Thoracic aorta (tissue), 2 donors: ENCODE measurements around the gene SERTM1. TPM values are rescaled to one million over a fixed set of nuclear protein-coding genes. Genes with fewer than 3 reads are reported as not detected.

Source experiments
- ATAC-seq: fragments of 150-250 bp; one replicate; pipeline ENCODE4 v1.8.0; 2017; ENCODE audit warnings: low read depth; ENCODE audit not compliant: insufficient number of reproducible peaks, low FRiP score
- DNase-seq: peaks from one replicate; pipeline ENCODE4 v3.0.0-alpha.2; 2020; ENCODE audit warnings: low spot score
- H3K27ac ChIP-seq, 2 donors: fragments of 200-600 bp; sonication (generic); 1 replicate in 1 of 2; 2 replicates in 1 of 2; pipeline ENCODE4 v1.5.1; 2016; ENCODE audit warnings: mild to moderate bottlenecking in 2 of 2, moderate library complexity in 2 of 2
- H3K27me3 ChIP-seq: fragments of 200-600 bp; sonication (generic); replicated peaks from 2 replicates; pipeline ENCODE4 v1.6.0; 2016; ENCODE audit warnings: mild to moderate bottlenecking; ENCODE audit not compliant: insufficient read depth
- H3K36me3 ChIP-seq: fragments of 200-600 bp; sonication (generic); one replicate; pipeline ENCODE4 v1.5.1; 2016
- H3K4me1 ChIP-seq, 2 donors: fragments of 200-600 bp; sonication (generic); 1 replicate in 1 of 2; 2 replicates in 1 of 2; pipeline versions ENCODE4 v1.5.1 to v1.6.0; 2016; ENCODE audit warnings: low read depth in 2 of 2, mild to moderate bottlenecking in 1 of 2; ENCODE audit not compliant: control insufficient read depth in 1 of 2
- H3K4me3 ChIP-seq: fragments of 200-600 bp; sonication (generic); 2 replicates; pipeline ENCODE4 v1.5.1; 2016; ENCODE audit warnings: mild to moderate bottlenecking
- H3K9me3 ChIP-seq: fragments of 200-600 bp; sonication (generic); 2 replicates; pipeline ENCODE4 v1.5.1; 2016
- total RNA-seq, 2 donors: library from RNA; depleted of rRNA; stranded (reverse); fragments of >200 nt; gene quantifications; one replicate each; pipeline versions ENCODE4 v1.1.0 to v1.2.3, GENCODE V29; 2016
- TF ChIP-seq, protein P1 (sequence below): fragments of 200-600 bp; sonication (generic); IDR thresholded peaks from one replicate; pipeline ENCODE4 v1.5.1; 2019; ENCODE audit warnings: antibody characterized with exemption

Gene SERTM1
- total RNA-seq, result not detected

- no peak for ATAC-seq
- H3K4me1 ChIP-seq, result no peaks in the 10 kb centered on the region
- TF ChIP-seq, protein P1, sequence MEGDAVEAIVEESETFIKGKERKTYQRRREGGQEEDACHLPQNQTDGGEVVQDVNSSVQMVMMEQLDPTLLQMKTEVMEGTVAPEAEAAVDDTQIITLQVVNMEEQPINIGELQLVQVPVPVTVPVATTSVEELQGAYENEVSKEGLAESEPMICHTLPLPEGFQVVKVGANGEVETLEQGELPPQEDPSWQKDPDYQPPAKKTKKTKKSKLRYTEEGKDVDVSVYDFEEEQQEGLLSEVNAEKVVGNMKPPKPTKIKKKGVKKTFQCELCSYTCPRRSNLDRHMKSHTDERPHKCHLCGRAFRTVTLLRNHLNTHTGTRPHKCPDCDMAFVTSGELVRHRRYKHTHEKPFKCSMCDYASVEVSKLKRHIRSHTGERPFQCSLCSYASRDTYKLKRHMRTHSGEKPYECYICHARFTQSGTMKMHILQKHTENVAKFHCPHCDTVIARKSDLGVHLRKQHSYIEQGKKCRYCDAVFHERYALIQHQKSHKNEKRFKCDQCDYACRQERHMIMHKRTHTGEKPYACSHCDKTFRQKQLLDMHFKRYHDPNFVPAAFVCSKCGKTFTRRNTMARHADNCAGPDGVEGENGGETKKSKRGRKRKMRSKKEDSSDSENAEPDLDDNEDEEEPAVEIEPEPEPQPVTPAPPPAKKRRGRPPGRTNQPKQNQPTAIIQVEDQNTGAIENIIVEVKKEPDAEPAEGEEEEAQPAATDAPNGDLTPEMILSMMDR, result no peak
- H3K4me3 ChIP-seq, result no peak within 1 kb of the TSS
- DNase-seq, result no peak
- H3K36me3 ChIP-seq, result no peaks in the 10 kb centered on the region
- no peaks in the 10 kb centered on the region for H3K9me3 ChIP-seq
- no peaks in the 10 kb centered on the region for H3K27me3 ChIP-seq
- H3K27ac ChIP-seq, result no peak within 1 kb of the TSS
Measured at GRCh38 chr13:36673838-36674326, at the start of gene SERTM1. TSS of gene SERTM1 (plus strand) at chr13:36674020. CDS start at chr13:36695079, 21,059 bp downstream.

- no peak for DNase-seq
- H3K27me3 ChIP-seq, result no peaks in the 10 kb centered on the region
- H3K4me3 ChIP-seq, result no peak overlapping the region
- H3K36me3 ChIP-seq, result no peaks in the 10 kb centered on the region
- no peak overlapping the region for H3K27ac ChIP-seq
- ATAC-seq, result no peak
- no peaks in the 10 kb centered on the region for H3K9me3 ChIP-seq
- H3K4me1 ChIP-seq, result no peaks in the 10 kb centered on the region
- TF ChIP-seq, protein P1, result no peak
Measured at GRCh38 chr13:36628377-36629056, 45.3 kb upstream of the SERTM1 start.

GRCh38 chr13:36629057-36629385 lies 44.8 kb upstream of the SERTM1 start:
- Histone ChIP-seq H3K9me3 (no peaks in the 10 kb centered on the region), H3K4me3 (no peak overlapping the region), H3K4me1 (no peaks in the 10 kb centered on the region), H3K36me3 (no peaks in the 10 kb centered on the region), H3K27me3 (no peaks in the 10 kb centered on the region), H3K27ac (no peak overlapping the region)
- TF ChIP-seq, protein P1, result no peak
- ATAC-seq (no peak), DNase-seq (no peak)

DNA sequence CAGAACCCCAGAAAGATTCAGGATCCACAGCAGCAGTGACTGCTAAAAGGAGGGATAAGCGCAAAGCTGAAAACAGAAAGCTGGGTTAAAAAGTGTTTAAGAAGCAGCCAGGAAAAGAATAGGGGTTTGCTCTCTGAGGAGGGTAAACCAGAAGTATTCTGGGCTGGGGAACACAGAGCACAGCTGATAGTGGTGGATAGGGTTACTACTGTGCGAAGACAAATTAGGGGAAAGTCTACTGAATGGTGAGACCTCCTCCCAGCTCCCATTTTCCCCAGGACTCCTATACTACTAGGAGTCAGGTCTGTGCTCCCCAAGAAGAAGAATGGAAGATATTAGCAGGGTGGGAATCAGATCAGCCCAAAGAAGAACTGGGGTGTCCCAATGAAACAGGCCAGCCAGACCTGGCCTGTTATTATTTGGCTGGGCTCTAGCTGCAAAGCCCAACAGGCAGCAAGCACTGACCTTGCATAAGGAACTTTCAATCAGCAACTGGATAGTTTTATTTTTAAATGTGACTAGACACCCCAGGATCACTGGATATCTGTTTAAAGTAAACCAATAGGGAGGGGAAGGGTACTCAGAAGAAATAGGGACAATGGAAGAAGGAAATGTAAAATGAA lies 43.5 kb upstream of the SERTM1 start:
- ATAC-seq, result no peak
- DNase-seq, result no peak
- no peak overlapping the region for H3K27ac ChIP-seq

DNA sequence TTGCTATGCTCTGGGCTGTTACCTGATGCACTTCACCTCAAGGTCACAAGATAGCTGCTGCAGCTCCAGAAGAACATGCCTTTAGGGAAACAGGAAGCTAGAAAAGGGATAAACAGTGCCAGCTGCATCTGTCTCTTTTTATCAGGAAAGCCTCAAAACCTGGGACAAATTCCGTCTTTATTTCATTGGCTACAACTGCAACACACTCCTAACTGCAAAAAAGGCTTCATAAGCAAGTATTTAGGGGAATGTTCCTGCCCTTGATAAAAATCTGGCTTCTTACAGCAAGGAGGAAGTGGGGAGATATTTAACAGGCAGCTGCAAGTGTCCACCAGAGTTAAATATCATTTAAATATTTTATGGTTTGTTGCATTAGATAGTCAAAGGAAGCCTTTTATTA lies 34.2 kb upstream of the SERTM1 start:
- no peaks in the 10 kb centered on the region for H3K36me3 ChIP-seq
- no peaks in the 10 kb centered on the region for H3K9me3 ChIP-seq
- no peak overlapping the region for H3K27ac ChIP-seq
- DNase-seq, result no peak
- no peak overlapping the region for H3K4me3 ChIP-seq
- TF ChIP-seq, protein P1, result no peak
- no peaks in the 10 kb centered on the region for H3K27me3 ChIP-seq
- ATAC-seq, result no peak
- H3K4me1 ChIP-seq, result no peaks in the 10 kb centered on the region

More for the DNA sequence above, 43.5 kb upstream of the SERTM1 start:
- TF ChIP-seq, protein P1, result no peak
- Histone ChIP-seq H3K36me3 (no peaks in the 10 kb centered on the region), H3K27me3 (no peaks in the 10 kb centered on the region), H3K4me3 (no peak overlapping the region), H3K9me3 (no peaks in the 10 kb centered on the region), H3K4me1 (no peaks in the 10 kb centered on the region)
